ENCODE measurements around the gene TPBGL.
A peak's percentile ranks its signal among the peaks of the same experiment; 100 is the strongest.

Gene TPBGL

DNA sequence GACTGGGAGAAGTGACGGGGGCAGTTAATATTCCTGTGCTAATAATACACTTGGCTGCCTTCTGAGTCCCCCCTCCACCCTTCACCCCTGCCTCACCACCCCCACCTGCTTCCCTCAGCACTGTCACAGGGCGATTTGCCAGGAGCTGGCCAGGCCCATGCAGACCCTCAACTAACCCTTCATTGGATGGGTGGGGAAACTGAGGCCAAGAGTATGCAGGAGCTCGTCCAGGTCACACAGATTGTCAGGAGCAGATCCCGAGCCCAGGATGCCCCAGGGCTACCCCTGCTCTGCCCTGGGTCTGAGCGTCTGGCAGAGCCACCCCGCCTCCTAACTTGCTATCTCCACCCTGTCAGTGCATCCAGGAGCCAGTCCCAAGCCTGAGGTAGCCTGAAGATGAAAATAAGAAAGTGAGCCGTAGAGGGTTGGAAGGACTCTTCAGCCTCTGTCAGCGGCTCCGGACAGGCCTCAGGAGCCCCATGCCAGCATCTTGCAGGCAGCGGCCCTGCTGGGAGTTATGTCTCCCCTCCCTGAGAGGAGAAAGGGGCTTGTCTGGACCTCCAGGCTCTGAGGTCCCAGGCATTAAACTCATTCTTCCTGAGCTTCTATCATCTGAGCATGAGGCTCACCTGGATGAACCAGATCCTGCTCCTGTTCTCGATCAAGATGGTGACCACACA, 6.2 kb downstream of the TPBGL start:
- no peak for DNase-seq

DNA sequence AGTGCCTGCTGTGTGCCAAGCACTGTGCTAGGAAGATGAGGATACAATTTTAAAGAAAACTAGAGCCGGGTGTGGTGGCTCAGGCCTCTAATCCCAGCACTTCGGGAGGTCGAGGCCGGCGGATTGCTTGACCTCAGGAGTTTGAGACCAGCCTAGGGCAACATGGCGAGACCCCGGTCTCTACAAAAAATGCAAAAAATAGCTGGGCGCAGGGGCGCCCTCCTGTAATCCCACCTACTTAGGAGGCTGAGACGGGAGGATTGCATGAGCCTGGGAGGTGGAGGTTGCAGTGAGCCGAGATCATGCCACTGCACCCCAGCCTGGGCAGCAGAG, 8.3 kb downstream of the TPBGL start:
- DNase-seq: no peak

- DNase-seq: no peak
These were observed 9.1 kb downstream of the TPBGL start for GRCh38 chr11:75249704-75250103.

DNA sequence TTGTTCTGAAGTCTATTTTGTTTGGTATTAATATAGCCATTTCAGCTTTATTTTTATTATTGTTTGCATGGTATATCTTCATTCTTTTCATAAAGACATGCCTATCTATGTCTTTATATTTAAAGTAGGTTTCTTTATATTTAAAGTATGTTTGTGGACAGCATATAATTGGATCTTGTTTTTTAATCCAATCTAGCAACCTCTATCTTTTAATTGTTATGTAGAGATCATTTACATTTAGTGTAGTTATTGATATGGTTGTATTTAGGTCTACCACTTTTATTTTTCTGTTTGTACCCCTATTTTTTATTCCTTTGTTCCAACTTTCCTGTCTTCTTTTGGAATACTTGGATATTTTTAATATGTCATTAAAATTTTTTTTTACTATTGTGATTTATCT, 13.8 kb downstream of the TPBGL start:
- no peak for DNase-seq

- no peak for DNase-seq
These were observed 20.0 kb downstream of the TPBGL start for GRCh38 chr11:75260396-75261170.

DNA sequence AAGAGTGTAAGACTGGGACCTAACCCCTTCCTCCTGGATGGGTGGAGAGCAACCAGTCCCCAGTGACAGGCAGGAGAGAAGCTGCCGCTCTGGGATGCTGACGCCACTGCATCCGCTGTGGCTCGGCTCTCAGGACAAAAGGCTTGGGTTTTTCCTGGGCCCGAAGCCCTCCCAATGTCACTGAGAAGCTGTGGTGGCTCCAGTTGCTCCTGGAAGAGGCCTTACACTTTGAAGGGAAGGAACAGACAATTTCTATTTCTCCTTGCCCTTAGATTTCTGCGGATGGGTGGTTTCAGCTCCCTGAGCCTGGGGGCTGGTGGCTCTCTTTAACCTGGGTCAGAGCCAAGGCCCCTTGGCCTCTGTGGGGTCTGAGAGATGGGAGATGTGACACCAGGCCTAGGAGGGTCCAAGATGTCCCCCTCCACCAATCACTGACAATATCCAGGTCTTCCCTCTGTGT, 21.4 kb downstream of the TPBGL start:
- DNase-seq: no peak

- DNase-seq: no peak
These were observed 21.9 kb downstream of the TPBGL start for GRCh38 chr11:75262436-75262835.

- DNase-seq: no peak
These were observed 22.6 kb downstream of the TPBGL start for GRCh38 chr11:75262961-75263852.

- peak; percentile 32 for DNase-seq
These were observed 23.4 kb downstream of the TPBGL start for GRCh38 chr11:75263944-75264349.

DNA sequence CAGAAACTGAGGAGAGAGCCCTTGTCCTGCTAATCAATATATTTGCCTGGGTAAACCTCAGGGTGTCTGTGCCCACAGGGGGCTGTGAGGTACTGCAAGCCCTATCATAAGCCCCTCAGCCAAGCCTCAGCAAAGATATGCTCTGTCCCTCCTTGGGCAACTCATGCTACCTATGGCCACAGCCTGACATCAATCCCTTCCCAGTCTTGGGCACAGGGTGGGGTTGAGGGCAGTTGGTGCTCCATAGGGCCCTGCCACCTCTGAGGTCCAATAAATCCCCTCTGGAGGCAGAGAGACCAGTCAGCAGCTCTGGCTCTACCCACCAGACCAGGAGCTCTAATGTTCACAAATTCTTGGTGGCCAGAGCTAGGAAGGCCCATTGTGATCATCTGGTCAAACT, 23.8 kb downstream of the TPBGL start:
- DNase-seq: no peak

DNA sequence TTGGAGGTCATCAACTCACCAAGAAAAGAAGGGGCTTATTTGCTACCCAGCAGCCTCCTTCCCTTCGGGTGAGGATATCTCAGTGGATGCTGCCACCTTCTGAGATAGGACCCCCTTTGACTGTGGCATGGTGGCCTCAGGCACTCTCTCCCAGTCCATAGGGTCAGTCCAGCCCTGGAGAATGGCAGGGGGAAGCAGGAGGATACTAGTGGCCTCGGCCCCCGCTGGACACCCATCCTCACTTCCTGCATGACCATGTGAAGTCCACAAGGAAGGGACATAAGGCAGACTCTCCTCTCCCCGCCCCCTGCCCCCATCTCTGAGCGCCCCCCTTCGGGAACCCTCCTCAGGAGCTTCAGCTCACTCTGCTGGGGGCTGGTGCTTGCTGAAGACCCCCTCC, 24.4 kb downstream of the TPBGL start:
- no peak for DNase-seq

DNA sequence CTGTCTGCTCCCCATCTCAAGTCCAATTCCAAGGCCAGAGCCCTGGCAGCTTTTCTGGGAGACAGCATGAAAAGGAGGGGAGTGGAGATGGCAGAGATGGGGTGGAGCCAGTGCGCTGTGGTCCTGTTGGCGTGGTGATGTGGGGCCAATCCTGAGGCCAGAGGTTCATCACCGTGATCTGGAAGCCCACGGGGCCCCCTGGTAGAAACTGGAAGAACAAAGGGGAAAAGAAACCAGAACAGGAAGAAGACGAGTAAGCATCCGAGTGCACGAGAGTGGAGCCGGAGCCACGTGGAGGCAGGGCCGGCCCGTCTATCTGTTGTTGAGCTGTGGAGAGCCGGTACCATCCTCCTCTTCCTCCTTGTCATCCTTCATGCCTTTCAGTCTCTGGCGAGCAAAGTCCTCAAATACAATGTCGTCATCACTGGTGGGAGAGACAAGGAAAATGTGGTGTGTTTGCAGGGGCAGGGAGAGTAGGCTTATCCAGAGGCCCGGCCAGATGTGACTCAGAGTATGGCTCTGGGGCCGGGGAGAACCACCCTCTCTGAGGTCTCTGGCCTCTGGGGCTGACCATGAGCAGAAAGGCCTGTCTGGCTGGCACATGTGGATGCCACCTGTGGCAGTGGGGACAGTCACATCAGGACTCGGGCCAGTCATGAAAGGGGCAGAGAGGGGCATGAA, 25.4 kb downstream of the TPBGL start:
- DNase-seq: peak; percentile 46

DNA sequence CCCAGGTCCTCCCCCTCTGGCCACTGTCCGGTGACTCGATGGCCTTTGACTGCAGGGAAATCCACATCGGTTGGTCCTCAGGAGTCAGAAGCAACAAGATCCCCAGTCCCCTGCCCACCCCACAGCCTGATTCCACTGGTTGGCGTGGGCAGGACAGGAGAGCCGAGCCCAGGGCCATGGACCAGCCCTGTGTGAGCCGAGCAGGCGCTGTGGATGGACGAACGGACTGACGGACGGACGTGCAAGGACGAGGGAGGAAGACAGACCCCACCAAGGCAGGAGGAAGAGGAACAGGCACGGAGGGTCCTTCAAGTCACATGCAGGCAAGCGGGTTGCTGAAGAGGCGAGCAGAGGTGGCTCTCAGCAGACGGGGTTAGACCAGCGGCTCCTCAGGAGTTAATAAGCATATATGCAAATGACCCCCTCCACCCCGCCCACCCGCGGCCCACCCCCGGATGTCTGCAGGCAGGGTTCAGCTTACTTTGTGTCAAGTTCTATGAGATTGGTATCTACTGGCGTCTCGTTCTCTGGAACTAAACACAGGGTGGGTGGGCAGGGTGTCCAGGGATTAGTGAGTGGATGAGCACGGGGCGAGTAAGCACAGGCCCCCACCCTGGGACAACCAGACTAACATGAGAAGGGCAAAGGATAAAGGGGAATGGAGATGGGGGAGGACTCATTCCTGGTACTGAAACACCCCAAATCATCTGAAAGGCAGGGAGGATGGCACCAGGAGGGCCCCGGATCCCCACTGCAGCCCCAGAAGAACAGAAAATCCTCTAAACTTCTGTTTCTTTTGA, 26.8 kb downstream of the TPBGL start:
- DNase-seq: no peak

DNA sequence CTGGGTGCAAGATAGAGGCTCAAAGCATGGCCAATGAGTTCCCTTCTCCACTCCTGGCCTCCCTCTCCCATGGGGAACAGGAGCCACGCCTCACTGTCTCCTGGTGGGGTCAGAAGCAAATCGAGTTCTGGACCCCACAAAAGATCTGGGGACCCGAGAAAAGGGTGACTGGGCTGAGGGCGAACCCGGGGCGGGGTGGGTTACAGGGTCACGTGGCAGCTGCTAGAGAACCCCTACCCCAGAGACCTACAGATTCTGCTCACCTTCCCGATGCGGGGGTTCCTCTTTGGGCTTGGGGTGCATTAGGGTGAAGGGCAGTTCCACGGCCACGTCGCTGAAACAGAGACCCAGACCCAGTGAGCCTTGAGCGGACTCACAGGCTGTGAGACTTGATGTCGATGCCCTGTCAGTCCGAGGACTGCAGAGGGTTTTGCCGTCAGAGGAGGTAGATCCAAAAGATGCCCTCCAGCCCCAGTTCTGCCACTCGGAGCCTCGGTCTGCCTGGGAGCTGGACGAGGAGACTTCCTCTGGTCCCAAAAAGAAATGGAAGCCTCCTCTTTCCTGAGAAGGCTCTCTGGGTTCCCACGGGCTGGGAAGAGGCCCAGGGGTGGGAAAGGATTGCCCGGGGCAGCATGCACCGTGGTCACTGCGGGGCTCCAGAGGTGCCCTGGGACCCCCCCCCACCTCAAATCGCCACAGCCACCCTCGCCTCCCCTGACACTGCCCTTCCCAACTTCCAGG, 28.2 kb downstream of the TPBGL start:
- DNase-seq: no peak

DNA sequence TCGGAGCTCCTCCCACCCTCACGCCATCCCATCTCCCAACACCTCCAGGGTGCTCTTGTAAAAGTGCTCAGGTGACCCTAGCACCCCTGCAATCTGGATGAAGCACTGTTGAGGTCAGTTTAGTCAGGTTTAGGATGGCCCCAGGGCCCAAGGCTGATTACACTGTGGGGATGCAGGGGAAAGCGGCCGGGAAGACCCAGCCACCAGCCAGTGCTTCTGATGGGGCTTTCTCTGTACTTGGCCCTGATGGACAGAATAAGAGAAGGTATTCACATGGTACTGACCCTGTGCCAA, 28.7 kb downstream of the TPBGL start:
- DNase-seq: no peak

GRCh38 chr11:75269896-75270295, 29.3 kb downstream of the TPBGL start:
- DNase-seq: no peak

DNA sequence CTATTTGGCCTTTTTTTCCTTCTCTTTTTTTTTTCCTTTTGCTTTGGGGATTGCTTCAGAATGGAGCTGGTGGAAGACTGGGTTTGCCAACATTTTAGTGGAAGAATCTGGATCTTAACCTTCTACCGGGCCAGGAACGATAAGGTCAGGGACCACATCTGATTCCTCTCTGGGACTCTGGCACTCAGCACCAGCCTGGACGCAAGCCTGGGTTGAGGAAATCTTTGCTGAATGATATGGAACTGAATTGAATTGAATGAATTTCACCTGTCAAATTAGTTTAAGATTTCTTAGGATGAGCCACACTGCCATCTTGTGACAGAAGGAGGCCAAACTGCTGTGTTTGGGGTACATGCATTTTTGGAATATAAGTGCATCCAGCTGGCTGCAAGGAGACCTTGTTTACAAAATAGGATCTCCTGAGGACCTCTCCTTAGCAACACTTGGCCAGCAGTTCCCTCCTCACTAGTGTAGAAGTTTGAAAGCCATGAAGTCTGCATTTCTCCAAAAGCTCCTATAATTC, 30.4 kb downstream of the TPBGL start:
- DNase-seq: no peak

DNA sequence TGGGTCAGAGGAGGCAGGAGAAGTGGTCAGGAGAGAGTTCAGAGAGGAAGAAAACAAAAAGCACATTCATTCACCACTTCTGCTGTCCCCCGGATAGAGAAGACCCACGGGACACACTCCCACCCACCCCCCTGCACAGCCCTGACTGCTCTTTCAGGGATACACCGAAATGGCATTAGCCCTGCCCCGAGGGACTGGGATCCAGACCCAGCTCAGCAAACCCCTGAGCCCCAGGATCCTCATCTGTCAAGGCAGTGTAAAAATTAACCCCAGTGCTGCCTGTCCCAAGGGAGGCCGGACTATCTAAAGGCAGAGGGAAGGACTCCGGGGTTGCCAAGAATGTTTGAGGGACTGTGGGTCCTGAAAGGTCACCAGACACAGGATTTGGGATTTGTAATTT, 31.2 kb downstream of the TPBGL start:
- no peak for DNase-seq

- DNase-seq: no peak
These were observed 31.8 kb downstream of the TPBGL start for GRCh38 chr11:75272391-75272790.

- DNase-seq: no peak
These were observed 32.3 kb downstream of the TPBGL start for GRCh38 chr11:75272821-75273301.
